Astrocyte (in vitro differentiated cells and primary cell): ENCODE measurements around the gene CLEC20A. TPM values are rescaled to one million over a fixed set of nuclear protein-coding genes. Genes with fewer than 3 reads are reported as not detected.

Experiments used
- DNase-seq: peaks from one replicate; pipeline ENCODE4 v3.0.0-alpha.2; 2010; ENCODE audit warnings: low read depth
- FAIRE-seq: peaks from 2 replicates; lab custom pipeline; 2011; peaks lifted over from hg19 to GRCh38; lab: Jason Lieb, UNC
- H2AFZ ChIP-seq: 2 replicates; pipeline ENCODE4 v1.6.0; 2012; ENCODE audit warnings: low read depth, low read length, inconsistent platforms
- H3K27ac ChIP-seq: 2 replicates; pipeline ENCODE4 v1.5.1; 2011; ENCODE audit warnings: low read depth, low read length, inconsistent platforms
- H3K27me3 ChIP-seq: 2 replicates; pipeline ENCODE4 v1.6.0; 2011; ENCODE audit warnings: low read length, inconsistent platforms; ENCODE audit not compliant: insufficient read depth
- H3K36me3 ChIP-seq: 2 replicates; pipeline ENCODE4 v1.5.1; 2011; ENCODE audit warnings: low read length, inconsistent platforms; ENCODE audit not compliant: insufficient read depth
- H3K4me1 ChIP-seq: 2 replicates; pipeline ENCODE4 v1.5.1; 2011; ENCODE audit warnings: low read length, inconsistent platforms; ENCODE audit not compliant: insufficient read depth
- H3K4me2 ChIP-seq: 2 replicates; pipeline ENCODE4 v1.6.0; 2012; ENCODE audit warnings: low read length, inconsistent platforms
- H3K4me3 ChIP-seq: 2 replicates; pipeline ENCODE4 v1.5.1; 2011; ENCODE audit warnings: low read depth, mild to moderate bottlenecking, low read length, inconsistent platforms; ENCODE audit not compliant: insufficient read depth
- H3K79me2 ChIP-seq: 2 replicates; pipeline ENCODE4 v1.6.0; 2012; ENCODE audit warnings: mild to moderate bottlenecking, low read length, inconsistent platforms; ENCODE audit not compliant: insufficient read depth
- H3K9ac ChIP-seq: 2 replicates; pipeline ENCODE4 v1.6.0; 2012; ENCODE audit warnings: mild to moderate bottlenecking, low read length, inconsistent platforms
- H3K9me3 ChIP-seq: 2 replicates; pipeline ENCODE4 v1.5.1; 2012; ENCODE audit warnings: low read depth, mild to moderate bottlenecking, low read length, inconsistent platforms; ENCODE audit not compliant: insufficient read depth
- H4K20me1 ChIP-seq: 2 replicates; pipeline ENCODE4 v1.6.0; 2012; ENCODE audit warnings: low read length, inconsistent platforms; ENCODE audit not compliant: insufficient read depth
- H3K27ac Mint-ChIP-seq: one replicate; pipeline ENCODE4 v1.8.0; 2021; ENCODE audit warnings: mild to moderate bottlenecking, mixed read lengths; ENCODE audit not compliant: unreplicated experiment
- H3K27me3 Mint-ChIP-seq: one replicate; pipeline ENCODE4 v1.8.0; 2021; ENCODE audit warnings: low read depth, mixed read lengths; ENCODE audit not compliant: unreplicated experiment
- H3K36me3 Mint-ChIP-seq: one replicate; pipeline ENCODE4 v1.8.0; 2021; ENCODE audit warnings: low read depth, mixed read lengths; ENCODE audit not compliant: unreplicated experiment
- H3K4me1 Mint-ChIP-seq: one replicate; pipeline ENCODE4 v1.8.0; 2021; ENCODE audit warnings: low read depth, mixed read lengths; ENCODE audit not compliant: unreplicated experiment
- H3K4me3 Mint-ChIP-seq: one replicate; pipeline ENCODE4 v1.8.0; 2021; ENCODE audit warnings: mild to moderate bottlenecking, moderate library complexity, mixed read lengths; ENCODE audit not compliant: unreplicated experiment
- H3K9me3 Mint-ChIP-seq: one replicate; pipeline ENCODE4 v1.8.0; 2021; ENCODE audit warnings: mild to moderate bottlenecking, mixed read lengths; ENCODE audit not compliant: unreplicated experiment
- CTCF ChIP-seq: IDR thresholded peaks from 2 replicates; pipeline ENCODE4 v1.5.1; 2011; ENCODE audit warnings: low read depth, mild to moderate bottlenecking, inconsistent platforms, low read length, moderate library complexity; ENCODE audit not compliant: insufficient read depth
- EZH2 ChIP-seq: IDR thresholded peaks from 2 replicates; pipeline ENCODE4 v1.6.1; 2012; ENCODE audit warnings: mild to moderate bottlenecking, low read length, inconsistent platforms; ENCODE audit not compliant: insufficient read depth
- total RNA-seq: library from RNA; stranded (reverse); gene quantifications from 2 replicates; pipeline ENCODE4 v1.2.1, GENCODE V29; 2021

Gene CLEC20A
- total RNA-seq, 1 donor from 2014 or later: not detected

- Histone ChIP-seq H3K36me3 (no peaks in the 10 kb centered on the region), H3K9me3 (no peaks in the 10 kb centered on the region), H3K4me2 (peak overlapping the region; percentile 71), H4K20me1 (no peaks in the 10 kb centered on the region), H3K9ac (peak overlapping the region; percentile 16), H2AFZ (peak overlapping the region; percentile 47), H3K27me3 (no peaks in the 10 kb centered on the region), H3K79me2 (no peaks in the 10 kb centered on the region), H3K4me3 (no peak overlapping the region), H3K4me1 (peaks cover 2% of the 10 kb centered on the region), H3K27ac (no peak overlapping the region)
- DNase-seq (no peak), FAIRE-seq (no peak)
- peaks cover 9% of the 10 kb centered on the region for H3K36me3 Mint-ChIP-seq
- H3K27ac Mint-ChIP-seq: no peak overlapping the region
- no peak overlapping the region for H3K4me3 Mint-ChIP-seq
- peaks cover 3% of the 10 kb centered on the region for H3K4me1 Mint-ChIP-seq
- no peak for TF ChIP-seq EZH2
- no peak for TF ChIP-seq CTCF
- peaks cover 2% of the 10 kb centered on the region for H3K9me3 Mint-ChIP-seq
- H3K27me3 Mint-ChIP-seq: peaks cover 4% of the 10 kb centered on the region
Measured at GRCh38 chr1:178487070-178487615, 9.6 kb downstream of the CLEC20A start.

- H3K4me1 Mint-ChIP-seq: peaks cover 3% of the 10 kb centered on the region
- no peak overlapping the region for H3K4me3 ChIP-seq
- H3K27ac Mint-ChIP-seq: no peak overlapping the region
- H3K4me1 ChIP-seq: peaks cover 2% of the 10 kb centered on the region
- no peak overlapping the region for H3K27ac ChIP-seq
- H3K36me3 ChIP-seq: no peaks in the 10 kb centered on the region
- no peaks in the 10 kb centered on the region for H3K27me3 ChIP-seq
- H3K4me2 ChIP-seq: peak overlapping the region; percentile 71
- no peak overlapping the region for H3K4me3 Mint-ChIP-seq
- H3K9me3 ChIP-seq: no peaks in the 10 kb centered on the region
- H2AFZ ChIP-seq: peak overlapping the region; percentile 47
- TF ChIP-seq CTCF (no peak), EZH2 (no peak)
- H3K9me3 Mint-ChIP-seq: peaks cover 2% of the 10 kb centered on the region
- FAIRE-seq (no peak), DNase-seq (no peak)
- H3K9ac ChIP-seq: peak overlapping the region; percentile 16
- peaks cover 9% of the 10 kb centered on the region for H3K36me3 Mint-ChIP-seq
- H4K20me1 ChIP-seq: no peaks in the 10 kb centered on the region
- H3K27me3 Mint-ChIP-seq: peaks cover 1% of the 10 kb centered on the region
- H3K79me2 ChIP-seq: no peaks in the 10 kb centered on the region
Measured at GRCh38 chr1:178486100-178487069, 10.4 kb downstream of the CLEC20A start.
